H1 (cell line): ENCODE measurements around the gene ENOSF1. TPM values are rescaled to one million over a fixed set of nuclear protein-coding genes. Genes with fewer than 3 reads are reported as not detected.

Experiments used
- CTCF ChIA-PET: fragments of 300-600 bp; sonication (Branson Sonifier 250); formaldehyde crosslinking; loops from one replicate; lab custom pipeline; 2021; ENCODE audit not compliant: partially characterized antibody; lab: Charles Lee
- POLR2A ChIA-PET: fragments of 300-600 bp; sonication (Branson Sonifier 250); formaldehyde crosslinking; loops from one replicate; lab custom pipeline; 2021; ENCODE audit warnings: inconsistent platforms; ENCODE audit not compliant: partially characterized antibody; lab: Charles Lee
- DNase-seq, 2 experiments: peaks; one replicate each; pipeline versions ENCODE4 v3.0.0 to v3.0.0-alpha.2; 2010 to 2022; ENCODE audit warnings: low spot score in 2 of 2, low read depth in 1 of 2, mixed read lengths in 1 of 2
- FAIRE-seq: peaks from 2 replicates; lab custom pipeline; 2011; peaks lifted over from hg19 to GRCh38; lab: Jason Lieb, UNC
- H2AFZ ChIP-seq: 2 replicates; pipeline ENCODE4 v1.8.1; 2012; ENCODE audit warnings: low read length, inconsistent platforms
- H2AK5ac ChIP-seq: 2 replicates; pipeline ENCODE4 v1.6.1; 2013; ENCODE audit warnings: low read depth, low read length
- H2BK120ac ChIP-seq: replicated peaks from 2 replicates; pipeline ENCODE3; 2013; ENCODE audit warnings: low read depth, low read length, inconsistent platforms
- H2BK12ac ChIP-seq: 2 replicates; pipeline ENCODE4 v1.6.1; 2013; ENCODE audit warnings: low read depth, low read length
- H2BK15ac ChIP-seq: 2 replicates; pipeline ENCODE4 v1.6.1; 2013; ENCODE audit warnings: low read length
- H2BK20ac ChIP-seq: 2 replicates; pipeline ENCODE4 v1.6.1; 2013; ENCODE audit warnings: low read length
- H2BK5ac ChIP-seq: 2 replicates; pipeline ENCODE4 v1.6.1; 2013; ENCODE audit warnings: low read depth, low read length
- H3K14ac ChIP-seq: 2 replicates; pipeline ENCODE4 v1.6.1; 2013; ENCODE audit warnings: inconsistent platforms; ENCODE audit not compliant: insufficient read length
- H3K18ac ChIP-seq: 2 replicates; pipeline ENCODE4 v1.6.1; 2013; ENCODE audit warnings: low read length; ENCODE audit errors: extremely low read depth
- H3K23ac ChIP-seq: 2 replicates; pipeline ENCODE4 v1.6.1; 2013; ENCODE audit warnings: inconsistent platforms; ENCODE audit not compliant: insufficient read length
- H3K23me2 ChIP-seq: 2 replicates; pipeline ENCODE4 v1.6.1; 2013; ENCODE audit warnings: low read depth, low read length
- H3K27ac ChIP-seq: 2 replicates; pipeline ENCODE4 v1.6.1; 2011; ENCODE audit warnings: low read depth, low read length, inconsistent platforms
- H3K27me3 ChIP-seq, 4 experiments: replicated peaks in 1 of 4; 1 replicate in 1 of 4; 2 replicates in 3 of 4; pipeline versions ENCODE4 v1.6.1 to v1.8.1; 2011 to 2013; ENCODE audit warnings: low read length in 3 of 4, mild to moderate bottlenecking in 3 of 4, inconsistent platforms in 2 of 4, mixed read lengths in 2 of 4, moderate library complexity in 1 of 4; ENCODE audit not compliant: control insufficient read depth in 3 of 4, insufficient read depth in 3 of 4; ENCODE audit errors: extremely low read depth in 1 of 4
- H3K36me3 ChIP-seq, 4 experiments: 2 replicates each; pipeline versions ENCODE4 v1.6.1 to v1.8.1; 2011 to 2013; ENCODE audit warnings: mild to moderate bottlenecking in 4 of 4, low read length in 3 of 4, moderate library complexity in 2 of 4, control low read depth in 1 of 4, inconsistent platforms in 1 of 4; ENCODE audit not compliant: insufficient read depth in 4 of 4, control insufficient read depth in 2 of 4
- H3K4ac ChIP-seq: replicated peaks from 2 replicates; pipeline ENCODE3; 2013; ENCODE audit warnings: low read length, low read depth, mixed read lengths, inconsistent platforms; ENCODE audit not compliant: insufficient read length
- H3K4me1 ChIP-seq, 4 experiments: replicated peaks in 1 of 4; 1 replicate in 1 of 4; 2 replicates in 3 of 4; pipeline versions ENCODE4 v1.6.1 to v1.8.1; 2011 to 2013; ENCODE audit warnings: low read length in 3 of 4, inconsistent platforms in 2 of 4, mixed read lengths in 1 of 4; ENCODE audit not compliant: insufficient read depth in 4 of 4, control insufficient read depth in 3 of 4
- H3K4me2 ChIP-seq, 2 experiments: 2 replicates each; pipeline versions ENCODE4 v1.6.1 to v1.8.1; 2011 to 2013; ENCODE audit warnings: low read depth in 2 of 2, low read length in 2 of 2, control low read depth in 1 of 2, inconsistent platforms in 1 of 2, mild to moderate bottlenecking in 1 of 2; ENCODE audit not compliant: insufficient read depth in 1 of 2
- H3K4me3 ChIP-seq, 4 experiments: fragments of 200-600, 300-600 bp in 1 of 4; sonication (generic), shearing (Covaris generic), sonication (Bioruptor Twin) in 1 of 4; 2 replicates each; pipeline versions ENCODE4 v1.5.1 to v1.8.1; 2011 to 2016; ENCODE audit warnings: low read length in 4 of 4, low read depth in 3 of 4, control low read depth in 2 of 4, inconsistent platforms in 2 of 4, mild to moderate bottlenecking in 2 of 4, mixed read lengths in 1 of 4, moderate library complexity in 1 of 4; ENCODE audit not compliant: insufficient read depth in 2 of 4; ENCODE audit errors: extremely low read depth in 1 of 4
- H3K56ac ChIP-seq: replicated peaks from 2 replicates; pipeline ENCODE3; 2013; ENCODE audit warnings: low read depth, mild to moderate bottlenecking, mixed read lengths, low read length, inconsistent platforms; ENCODE audit not compliant: insufficient read length
- H3K79me1 ChIP-seq: 2 replicates; pipeline ENCODE4 v1.6.1; 2013; ENCODE audit warnings: low read depth, low read length, control low read depth
- H3K79me2 ChIP-seq, 2 experiments: 2 replicates each; pipeline versions ENCODE4 v1.6.1 to v1.8.1; 2012 to 2013; ENCODE audit warnings: low read length in 2 of 2, mild to moderate bottlenecking in 2 of 2, inconsistent platforms in 1 of 2; ENCODE audit not compliant: insufficient read depth in 2 of 2, control insufficient read depth in 1 of 2
- H3K9ac ChIP-seq, 4 experiments: replicated peaks in 1 of 4; 1 replicate in 1 of 4; 2 replicates in 3 of 4; pipeline versions ENCODE4 v1.6.1 to v1.8.1; 2011 to 2013; ENCODE audit warnings: low read depth in 3 of 4, low read length in 3 of 4, control low read depth in 2 of 4, mild to moderate bottlenecking in 2 of 4, moderate library complexity in 2 of 4, inconsistent platforms in 1 of 4; ENCODE audit errors: extremely low read depth in 1 of 4
- H3K9me3 ChIP-seq, 2 experiments: 2 replicates each; pipeline versions ENCODE4 v1.6.1 to v1.8.1; 2012 to 2013; ENCODE audit warnings: mild to moderate bottlenecking in 2 of 2, moderate library complexity in 2 of 2, control low read depth in 1 of 2, inconsistent platforms in 1 of 2, low read depth in 1 of 2, low read length in 1 of 2, mixed read lengths in 1 of 2; ENCODE audit not compliant: insufficient read depth in 2 of 2
- H4K20me1 ChIP-seq, 2 experiments: replicated peaks in 1 of 2; 2 replicates each; pipeline versions ENCODE3 to v1.8.1; 2011 to 2013; ENCODE audit warnings: inconsistent platforms in 2 of 2, low read length in 2 of 2, mild to moderate bottlenecking in 1 of 2; ENCODE audit not compliant: insufficient read depth in 2 of 2, control insufficient read depth in 1 of 2
- H4K5ac ChIP-seq: 2 replicates; pipeline ENCODE4 v1.6.1; 2013; ENCODE audit warnings: low read length, low read depth, mixed read lengths, inconsistent platforms; ENCODE audit not compliant: insufficient read length
- H4K8ac ChIP-seq: 2 replicates; pipeline ENCODE4 v1.8.0; 2013; ENCODE audit warnings: mild to moderate bottlenecking, moderate library complexity, low read length, inconsistent platforms; ENCODE audit not compliant: insufficient read depth; ENCODE audit errors: extremely low read depth
- H4K91ac ChIP-seq: replicated peaks from 2 replicates; pipeline ENCODE3; 2013; ENCODE audit warnings: low read length, mixed read lengths, inconsistent platforms; ENCODE audit not compliant: insufficient read length
- BCL11A ChIP-seq, 2 experiments: IDR thresholded peaks; one replicate each; pipeline ENCODE4 v1.6.1; 2011; ENCODE audit warnings: low read depth in 2 of 2, low read length in 2 of 2, mild to moderate bottlenecking in 2 of 2
- JUN ChIP-seq: IDR thresholded peaks from 2 replicates; pipeline ENCODE4 v1.6.1; 2011; ENCODE audit warnings: low read depth, mild to moderate bottlenecking, improper control_type of control experiment, low read length
- RFX5 ChIP-seq: IDR thresholded peaks from 2 replicates; pipeline ENCODE4 v1.6.1; 2011; ENCODE audit warnings: low read depth, low read length, improper control_type of control experiment, borderline replicate concordance
- TEAD4 ChIP-seq: IDR thresholded peaks from 2 replicates; pipeline ENCODE4 v1.6.1; 2012; ENCODE audit warnings: low read depth, low read length, inconsistent platforms, mixed read lengths
- WGBS, 2 experiments: shearing (Covaris generic) in 1 of 2; methylation state at CpG; one replicate each; pipeline versions ENCODE4 v1.1.6 to v1.1.7; 2013 to 2015; ENCODE audit warnings: low lambda C conversion rate in 2 of 2, mixed read lengths in 2 of 2, inconsistent platforms in 1 of 2, low coverage in 1 of 2, missing lambda C conversion rate in 1 of 2; ENCODE audit not compliant: insufficient replicate concordance in 2 of 2, insufficient coverage in 1 of 2, insufficient read length in 1 of 2; ENCODE audit errors: extremely low coverage in 1 of 2, missing lambda C conversion rate in 1 of 2; 5-methylcytosine and 5-hydroxymethylcytosine counted together
- polyA plus RNA-seq, 7 experiments: library from polyadenylated mRNA; depleted of rRNA in 3 of 7; stranded (reverse) in 5 of 7; unstranded in 2 of 7; fragments of >200 nt in 5 of 7; fragments of 200-250 nt in 2 of 7; gene quantifications; 1 replicate in 5 of 7; 2 replicates in 1 of 7; 4 replicates in 1 of 7; pipeline versions ENCODE4 v1.2.1 to v1.2.3, GENCODE V29; 2011 to 2013; ENCODE audit warnings: missing spikeins in 2 of 7, mixed read lengths in 2 of 7
- total RNA-seq: library from RNA; stranded (reverse); fragmentation: NEBNext Ultra II Directional; extraction: Animal tissue kit (Norgen Biotek cat#: 25700); gene quantifications from 2 replicates; pipeline ENCODE4 v1.2.1, GENCODE V29; 2021

Gene ENOSF1
- total and polyA plus RNA-seq, 2 of the 8 experiments (the other 6 are each of a cell fraction or from before 2014, with no cell fraction given), result 15.4 to 26.4 TPM

DNA sequence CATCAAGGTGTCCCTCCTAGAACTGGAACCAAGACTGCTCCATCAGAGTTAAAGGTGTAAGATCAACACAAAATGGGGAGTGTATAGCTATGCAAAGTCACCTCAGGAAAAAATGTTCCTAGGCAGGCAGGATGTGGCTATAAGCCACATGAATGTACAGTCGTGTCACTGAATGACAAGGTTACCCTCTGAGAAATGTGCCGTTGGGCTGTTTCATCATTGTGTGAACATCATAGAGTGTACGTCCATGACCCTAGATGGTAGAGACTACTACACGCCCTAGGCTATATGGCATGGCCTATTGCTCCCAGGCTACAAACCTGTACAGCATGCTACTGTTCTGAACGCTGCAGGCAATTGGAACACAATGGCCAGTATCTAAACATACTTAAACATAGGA, 30.4 kb downstream of the ENOSF1 start:
- Histone ChIP-seq H2BK5ac (no peak overlapping the region), H3K27me3 (no peaks in the 10 kb centered on the region), H3K23me2 (peaks cover 2% of the 10 kb centered on the region; the same call in 1 of the 2 replicates), H4K91ac (no peak overlapping the region), H3K79me2 (no peaks in the 10 kb centered on the region), H3K9me3 (no peaks in the 10 kb centered on the region), H3K23ac (no peak overlapping the region), H2AFZ (no peak overlapping the region), H2BK15ac (no peak overlapping the region), H4K8ac (no peak overlapping the region), H3K4me2 (no peak overlapping the region), H3K4me1 (peaks cover 4 to 13% (median 7%) of the 10 kb centered on the region in 4 experiments), H3K27ac (no peak overlapping the region), H3K36me3 (peaks cover 6 to 23% (median 17%) of the 10 kb centered on the region in 4 experiments; a peak in 6 of 8 replicates), H2BK120ac (no peak overlapping the region), H3K56ac (no peak overlapping the region), H3K9ac (no peak overlapping the region), H4K20me1 (peaks cover 2 to 5% of the 10 kb centered on the region in 2 experiments), H2AK5ac (no peak overlapping the region), H3K14ac (no peak overlapping the region), H2BK12ac (no peak overlapping the region), H2BK20ac (no peak overlapping the region), H3K18ac (no peak overlapping the region), H3K79me1 (no peaks in the 10 kb centered on the region), H3K4ac (no peak overlapping the region), H3K4me3 (no peak overlapping the region), H4K5ac (no peak overlapping the region)
- ChIA-PET POLR2A (interaction anchor here (0.7 to 1.5 kb wide), 2 partner anchors 10 to 11 kb away, joined by 3 to 4 read pairs; no protein-coding TSS in a partner anchor), CTCF (interaction anchor here (2.1 to 5.0 kb wide), 3 partner anchors 16 to 149 kb away, joined by 5 to 31 read pairs (median 6); no protein-coding TSS in a partner anchor)
- TF ChIP-seq JUN, result no peak
- no peak for TF ChIP-seq BCL11A (IDR thresholded peaks at IDR 0.05; ENCODE audit: low read depth in 2 of 2, low read length in 2 of 2)
- no peak for TF ChIP-seq TEAD4
- TF ChIP-seq RFX5, result no peak
- no peak for DNase-seq
- FAIRE-seq, result no peak
- WGBS, 2 experiments, result 89% methylated on average over 5 of the region's 5 CpGs; no CpG with 5 or more reads in 1 of the 2 experiments
